ENCODE results near the gene SERP2. TPM values are rescaled to one million over a fixed set of nuclear protein-coding genes. Genes with fewer than 3 reads are reported as not detected.

The SERP2 gene
- total and polyA plus RNA-seq, 10 of the 15 experiments (the other 5 are each of a cell fraction or from before 2014, with no cell fraction given): not detected

- Histone ChIP-seq H3K4me2 (ENCODE audit: control insufficient read depth, insufficient read depth) (no peak overlapping the region), H3K79me2 (ENCODE audit: control insufficient read depth, insufficient read depth, low read length) (no peaks in the 10 kb centered on the region), H3K27me3 (replicated peaks in 1 of 2; ENCODE audit: control insufficient read depth in 2 of 2, insufficient read depth in 2 of 2, low read length in 1 of 2) (peaks cover 2 to 3% of the 10 kb centered on the region in 2 experiments; a peak in 2 of 4 replicates), H3K27ac (ENCODE audit: control insufficient read depth, insufficient read depth) (no peak overlapping the region), H3K4me1 (ENCODE audit: control insufficient read depth, insufficient read depth, low read length) (no peaks in the 10 kb centered on the region), H3K9me3 (replicated peaks; ENCODE audit: control insufficient read depth, insufficient read depth, low read length) (no peaks in the 10 kb centered on the region), H3K4me3 (no peak overlapping the region), H2AFZ (ENCODE audit: control insufficient read depth, low read depth, low read length) (no peak overlapping the region), H4K20me1 (ENCODE audit: control insufficient read depth, insufficient read depth) (no peaks in the 10 kb centered on the region), H3K36me3 (ENCODE audit: control insufficient read depth in 2 of 2, insufficient read depth in 2 of 2, low read length in 1 of 2) (no peaks in the 10 kb centered on the region), H3K9ac (ENCODE audit: control insufficient read depth, insufficient read depth, low read length) (no peak overlapping the region)
- ATAC-seq: no peak
- ChIA-PET SMC1A (ENCODE audit: uncharacterized antibody, unreplicated experiment) (no interaction called here), CTCF (interaction anchor here (0.9 kb wide), 1 partner anchor 14 kb away, joined by 3 read pairs; no protein-coding TSS in a partner anchor), POLR2A (no interaction called here), RAD21 (ENCODE audit: unreplicated experiment) (no interaction called here)
- DNase-seq (ENCODE audit: low read depth, low spot score): no peak
- FAIRE-seq: no peak
- intact Hi-C loops (cut with micrococcal nuclease; ENCODE audit: unreplicated experiment) (no loop called here), in situ Hi-C loops (cut with MboI) (no loop called here)
- no peak for TF ChIP-seq LARP7 (IDR thresholded peaks at IDR 0.05)
- no TSS peak for BruUV-seq (replicated peaks)
Measured at GRCh38 chr13:44394658-44395057, 21.0 kb downstream of the SERP2 start.

DNA sequence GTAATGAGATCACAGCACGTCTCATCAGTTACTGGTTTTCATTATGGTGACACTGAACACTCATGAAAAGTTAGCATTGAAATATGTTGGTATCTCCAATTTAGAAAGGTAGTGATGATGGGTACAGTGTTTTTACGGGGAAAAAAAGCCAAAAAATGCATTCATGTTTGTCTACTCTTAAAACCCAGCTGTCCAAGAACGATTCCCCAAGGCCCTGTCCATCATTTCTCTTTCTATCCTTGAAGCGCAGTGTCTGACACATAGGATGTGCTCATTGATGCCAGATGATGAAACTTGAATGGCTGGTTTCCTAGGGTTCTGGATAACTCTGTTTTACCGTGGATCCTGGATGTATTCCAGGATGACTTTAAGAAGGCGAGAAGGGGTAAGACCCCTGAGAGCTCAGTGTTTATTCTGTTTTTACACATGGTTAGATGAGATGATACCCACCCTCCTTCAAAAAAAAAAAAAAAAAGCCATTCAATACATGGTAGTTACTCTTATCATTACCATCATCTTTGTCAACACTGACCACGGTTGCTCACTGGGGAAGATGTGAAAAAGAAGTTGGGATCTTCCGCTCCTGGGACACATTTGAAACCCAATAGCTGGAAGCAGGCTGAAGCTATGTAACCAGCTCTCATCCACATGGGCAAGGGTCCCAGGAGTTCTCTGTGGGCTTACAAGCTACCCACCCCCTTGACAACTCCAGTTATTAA, 22.5 kb downstream of the SERP2 start:
- ChIA-PET SMC1A (ENCODE audit: uncharacterized antibody, unreplicated experiment) (interaction anchor here (0.6 kb wide), 1 partner anchor 1931 kb away, joined by 4 read pairs; no protein-coding TSS in a partner anchor), POLR2A (no interaction called here), RAD21 (ENCODE audit: unreplicated experiment) (no interaction called here), CTCF (no interaction called here)
- Histone ChIP-seq H3K9me3 (replicated peaks; ENCODE audit: control insufficient read depth, insufficient read depth, low read length) (no peaks in the 10 kb centered on the region), H3K9ac (ENCODE audit: control insufficient read depth, insufficient read depth, low read length) (no peak overlapping the region), H3K79me2 (ENCODE audit: control insufficient read depth, insufficient read depth, low read length) (no peaks in the 10 kb centered on the region), H3K27ac (ENCODE audit: control insufficient read depth, insufficient read depth) (no peak overlapping the region), H3K4me2 (ENCODE audit: control insufficient read depth, insufficient read depth) (no peak overlapping the region), H2AFZ (ENCODE audit: control insufficient read depth, low read depth, low read length) (no peak overlapping the region), H3K36me3 (ENCODE audit: control insufficient read depth in 2 of 2, insufficient read depth in 2 of 2, low read length in 1 of 2) (no peaks in the 10 kb centered on the region), H3K4me3 (no peak overlapping the region), H3K4me1 (ENCODE audit: control insufficient read depth, insufficient read depth, low read length) (no peaks in the 10 kb centered on the region), H4K20me1 (ENCODE audit: control insufficient read depth, insufficient read depth) (no peaks in the 10 kb centered on the region), H3K27me3 (replicated peaks in 1 of 2; ENCODE audit: control insufficient read depth in 2 of 2, insufficient read depth in 2 of 2, low read length in 1 of 2) (no peaks in the 10 kb centered on the region)
- FAIRE-seq (no peak), DNase-seq (ENCODE audit: low read depth, low spot score) (no peak), ATAC-seq (no peak)
- BruUV-seq (replicated peaks): no TSS peak
- in situ Hi-C loops (cut with MboI): no loop called here
- 49% methylated on average over 8 of the region's 8 CpGs for WGBS (ENCODE audit: insufficient coverage, insufficient replicate concordance, low lambda C conversion rate, missing lambda C conversion rate)
- intact Hi-C loops (cut with micrococcal nuclease; ENCODE audit: unreplicated experiment): no loop called here
- TF ChIP-seq CUX1 (IDR thresholded peaks at IDR 0.05; ENCODE audit: insufficient replicate concordance, low read depth, low read length) (no peak), NFIC (IDR thresholded peaks at IDR 0.05; ENCODE audit: low read depth, low read length) (no peak), RFX5 (IDR thresholded peaks at IDR 0.05; ENCODE audit: low read depth, low read length) (no peak), IKZF1 (conservative IDR thresholded peaks at IDR 0.05) (no peak), PAX8 (IDR thresholded peaks at IDR 0.05) (no peak), RB1 (IDR thresholded peaks at IDR 0.05; ENCODE audit: borderline replicate concordance) (no peak), SMAD1 (IDR thresholded peaks at IDR 0.05; ENCODE audit: low read depth, partially characterized antibody) (no peak), RAD51 (IDR thresholded peaks at IDR 0.05) (no peak)

Data from GM12878 (cell line).